ENCODE measurements around the gene ST3GAL2. TPM values are rescaled to one million over a fixed set of nuclear protein-coding genes. Genes with fewer than 3 reads are reported as not detected.

Gene ST3GAL2
- total and polyA plus RNA-seq, 8 donors: 2.6 to 51.3 (median 11.7) TPM

DNA sequence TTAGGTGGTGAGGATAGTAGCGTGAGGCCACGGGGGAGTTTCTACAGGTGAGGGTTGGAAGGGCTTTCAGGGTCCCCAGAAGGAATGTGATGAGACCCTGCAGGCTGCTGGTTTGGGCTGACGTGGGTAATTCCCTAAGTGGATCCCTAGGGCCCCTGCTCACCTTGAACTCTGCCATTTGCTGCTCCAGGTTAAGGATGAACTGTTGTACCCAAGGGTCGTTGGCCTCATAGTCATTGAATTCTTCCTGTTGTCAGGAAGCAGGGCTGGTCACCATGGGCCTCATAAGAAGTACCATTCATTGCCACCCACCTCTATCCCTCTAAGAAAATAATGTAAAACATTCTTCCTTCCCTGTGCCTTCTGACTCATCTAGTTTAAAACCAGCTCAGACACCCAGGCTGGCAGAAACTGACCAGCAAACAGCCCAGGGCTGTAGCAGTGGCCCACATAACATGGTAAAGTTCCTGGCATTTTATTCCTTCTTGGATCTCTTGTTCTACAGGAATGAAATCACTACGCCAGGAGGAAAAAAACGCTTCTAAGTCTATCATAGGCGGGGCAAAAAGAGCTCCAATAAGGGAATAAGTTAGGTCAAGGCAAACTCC is 43.1 kb upstream of the ST3GAL2 start:
- no peak for DNase-seq
- WGBS, 5 donors: 82 to 90% (median 85%) methylated on average over 4 to 7 of the region's 7 CpGs

GRCh38 chr16:70480127-70481105 is 41.5 kb upstream of the ST3GAL2 start:
- WGBS, 5 donors: 88 to 91% (median 89%) methylated on average over 11 to 17 of the region's 17 CpGs
- intact Hi-C loops (cut with DNase I; ENCODE audit: low total_unique reads): no loop called here

More for the DNA sequence above, 43.1 kb upstream of the ST3GAL2 start:
- Histone ChIP-seq H3K9me3 (no peaks in the 10 kb centered on the region), H3K27me3 (no peaks in the 10 kb centered on the region), H3K36me3 (peaks cover 45 to 98% (median 95%) of the 10 kb centered on the region in 4 donors), H3K4me3 (no peak overlapping the region), H3K27ac (no peak overlapping the region), H3K4me1 (peaks cover 0 to 5% (median 0%) of the 10 kb centered on the region in 4 donors)
- TF ChIP-seq EP300 (IDR thresholded peaks at IDR 0.05): no peak
- TF ChIP-seq POLR2A (IDR thresholded peaks at IDR 0.05): no peak
- TF ChIP-seq POLR2AphosphoS5 (IDR thresholded peaks at IDR 0.05): no peak
- TF ChIP-seq, protein P1, sequence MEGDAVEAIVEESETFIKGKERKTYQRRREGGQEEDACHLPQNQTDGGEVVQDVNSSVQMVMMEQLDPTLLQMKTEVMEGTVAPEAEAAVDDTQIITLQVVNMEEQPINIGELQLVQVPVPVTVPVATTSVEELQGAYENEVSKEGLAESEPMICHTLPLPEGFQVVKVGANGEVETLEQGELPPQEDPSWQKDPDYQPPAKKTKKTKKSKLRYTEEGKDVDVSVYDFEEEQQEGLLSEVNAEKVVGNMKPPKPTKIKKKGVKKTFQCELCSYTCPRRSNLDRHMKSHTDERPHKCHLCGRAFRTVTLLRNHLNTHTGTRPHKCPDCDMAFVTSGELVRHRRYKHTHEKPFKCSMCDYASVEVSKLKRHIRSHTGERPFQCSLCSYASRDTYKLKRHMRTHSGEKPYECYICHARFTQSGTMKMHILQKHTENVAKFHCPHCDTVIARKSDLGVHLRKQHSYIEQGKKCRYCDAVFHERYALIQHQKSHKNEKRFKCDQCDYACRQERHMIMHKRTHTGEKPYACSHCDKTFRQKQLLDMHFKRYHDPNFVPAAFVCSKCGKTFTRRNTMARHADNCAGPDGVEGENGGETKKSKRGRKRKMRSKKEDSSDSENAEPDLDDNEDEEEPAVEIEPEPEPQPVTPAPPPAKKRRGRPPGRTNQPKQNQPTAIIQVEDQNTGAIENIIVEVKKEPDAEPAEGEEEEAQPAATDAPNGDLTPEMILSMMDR (IDR thresholded peaks at IDR 0.05): no peak
- intact Hi-C loops (cut with DNase I; ENCODE audit: low total_unique reads): no loop called here

GRCh38 chr16:70478912-70479341 is 40.0 kb upstream of the ST3GAL2 start:
- intact Hi-C loops (cut with DNase I; ENCODE audit: low total_unique reads): no loop called here
- TF ChIP-seq EP300 (IDR thresholded peaks at IDR 0.05): no peak
- TF ChIP-seq POLR2A (IDR thresholded peaks at IDR 0.05): no peak
- TF ChIP-seq, protein P1 (IDR thresholded peaks at IDR 0.05): no peak
- no peak for TF ChIP-seq POLR2AphosphoS5 (IDR thresholded peaks at IDR 0.05)
- Histone ChIP-seq H3K36me3 (peaks cover 44 to 97% (median 94%) of the 10 kb centered on the region in 4 donors), H3K4me3 (no peak overlapping the region), H3K27me3 (no peaks in the 10 kb centered on the region), H3K4me1 (peaks cover 0 to 13% (median 10%) of the 10 kb centered on the region in 4 donors), H3K27ac (peak overlapping the region in 2 of 5 donors; percentile 10 to 27), H3K9me3 (no peaks in the 10 kb centered on the region)
- no peak for DNase-seq
- WGBS, 5 donors: 52 to 83% (median 61%) methylated on average over 7 to 10 of the region's 10 CpGs

More at GRCh38 chr16:70480127-70481105, 41.5 kb upstream of the ST3GAL2 start:
- H3K27ac ChIP-seq: no peak overlapping the region
- no peaks in the 10 kb centered on the region for H3K9me3 ChIP-seq
- peaks cover 40 to 97% (median 91%) of the 10 kb centered on the region in 4 donors for H3K36me3 ChIP-seq
- H3K4me1 ChIP-seq: peaks cover 0 to 13% (median 10%) of the 10 kb centered on the region in 4 donors
- no peak overlapping the region for H3K4me3 ChIP-seq
- H3K27me3 ChIP-seq: no peaks in the 10 kb centered on the region
- TF ChIP-seq EP300 (IDR thresholded peaks at IDR 0.05) (no peak), POLR2A (IDR thresholded peaks at IDR 0.05) (no peak), POLR2AphosphoS5 (IDR thresholded peaks at IDR 0.05) (no peak)
- TF ChIP-seq, protein P1 (IDR thresholded peaks at IDR 0.05): no peak
- DNase-seq: no peak

DNA sequence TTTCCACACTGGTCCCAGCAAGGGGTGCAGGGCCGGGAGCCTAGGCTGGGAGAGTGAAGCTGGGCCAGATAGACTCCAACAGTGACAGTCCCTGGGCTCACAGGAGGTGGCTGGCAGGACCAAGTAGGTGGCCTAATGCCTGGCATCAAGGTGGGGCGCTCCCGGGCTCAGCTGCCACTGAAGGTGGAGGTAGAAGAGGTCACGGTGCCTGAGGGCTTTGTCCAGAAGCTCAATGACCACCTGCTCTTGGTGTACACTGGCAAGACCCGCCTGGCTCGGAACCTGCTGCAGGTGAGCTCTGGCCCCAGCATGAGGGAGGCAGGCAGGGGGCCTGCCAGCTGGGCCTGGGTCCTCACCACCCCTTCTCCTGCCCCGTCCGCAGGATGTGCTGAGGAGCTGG is 39.3 kb upstream of the ST3GAL2 start:
- peaks cover 37 to 97% (median 94%) of the 10 kb centered on the region in 4 donors for H3K36me3 ChIP-seq
- intact Hi-C loops (cut with DNase I; ENCODE audit: low total_unique reads): no loop called here
- peak overlapping the region in 1 of 5 donors; percentile 27 for H3K27ac ChIP-seq
- no peak overlapping the region for H3K4me3 ChIP-seq
- WGBS, 5 donors: 86 to 100% (median 88%) methylated on average over 5 to 8 of the region's 8 CpGs
- H3K9me3 ChIP-seq: no peaks in the 10 kb centered on the region
- TF ChIP-seq EP300 (IDR thresholded peaks at IDR 0.05) (no peak), POLR2AphosphoS5 (IDR thresholded peaks at IDR 0.05) (no peak), POLR2A (IDR thresholded peaks at IDR 0.05) (no peak)
- TF ChIP-seq, protein P1 (IDR thresholded peaks at IDR 0.05): no peak
- no peaks in the 10 kb centered on the region for H3K27me3 ChIP-seq
- no peak for DNase-seq
- peaks cover 0 to 13% (median 10%) of the 10 kb centered on the region in 4 donors for H3K4me1 ChIP-seq
